Bronchial epithelial cell (primary cell): Measurements from ENCODE around the gene PLD5. TPM values are rescaled to one million over a fixed set of nuclear protein-coding genes. Genes with fewer than 3 reads are reported as not detected.
A peak's percentile ranks its signal among the peaks of the same experiment; 100 is the strongest.

Experiments
- DNase-seq: peaks from one replicate; pipeline ENCODE4 v3.0.0-alpha.2; 2010; ENCODE audit warnings: low read depth
- FAIRE-seq: peaks from 2 replicates; lab custom pipeline; 2011; peaks lifted over from hg19 to GRCh38; lab: Jason Lieb, UNC
- H3K27me3 ChIP-seq: 2 replicates; pipeline ENCODE4 v1.5.1; 2011; ENCODE audit warnings: low read length; ENCODE audit not compliant: control insufficient read depth, insufficient read depth
- H3K36me3 ChIP-seq: 2 replicates; pipeline ENCODE4 v1.5.1; 2011; ENCODE audit warnings: low read length; ENCODE audit not compliant: control insufficient read depth, insufficient read depth
- H3K4me3 ChIP-seq: 2 replicates; pipeline ENCODE4 v1.5.1; 2011; ENCODE audit warnings: mild to moderate bottlenecking, low read depth, low read length, control low read depth
- CTCF ChIP-seq: IDR thresholded peaks from 2 replicates; pipeline ENCODE4 v1.5.1; 2011; ENCODE audit warnings: mild to moderate bottlenecking, moderate library complexity, low read length, control low read depth, inconsistent platforms; ENCODE audit not compliant: insufficient read depth, severe bottlenecking
- total RNA-seq: library from RNA; depleted of rRNA; stranded (reverse); fragments of >200 nt; gene quantifications from 2 replicates; pipeline ENCODE4 v1.2.1, GENCODE V29; 2014

PLD5 gene
- total RNA-seq, 1 donor from 2014 or later: under 0.01 TPM

- FAIRE-seq (no peak), DNase-seq (peak; percentile 39)
- Histone ChIP-seq H3K36me3 (no peaks in the 10 kb centered on the region), H3K27me3 (no peaks in the 10 kb centered on the region), H3K4me3 (no peak overlapping the region)
- TF ChIP-seq CTCF: no peak
Observed at GRCh38 chr1:242425232-242425631, 99.3 kb downstream of the PLD5 start.

GRCh38 chr1:242416657-242417056 is 107.8 kb downstream of the PLD5 start:
- H3K36me3 ChIP-seq: no peaks in the 10 kb centered on the region
- no peak for DNase-seq
- no peak overlapping the region for H3K4me3 ChIP-seq
- TF ChIP-seq CTCF: no peak
- no peak for FAIRE-seq
- H3K27me3 ChIP-seq: no peaks in the 10 kb centered on the region

GRCh38 chr1:242412921-242413320 is 111.6 kb downstream of the PLD5 start:
- H3K27me3 ChIP-seq: no peaks in the 10 kb centered on the region
- FAIRE-seq (no peak), DNase-seq (no peak)
- no peak overlapping the region for H3K4me3 ChIP-seq
- no peak for TF ChIP-seq CTCF
- no peaks in the 10 kb centered on the region for H3K36me3 ChIP-seq

GRCh38 chr1:242411901-242412300 is 112.6 kb downstream of the PLD5 start:
- Histone ChIP-seq H3K4me3 (no peak overlapping the region), H3K27me3 (no peaks in the 10 kb centered on the region), H3K36me3 (no peaks in the 10 kb centered on the region)
- TF ChIP-seq CTCF: no peak
- no peak for FAIRE-seq
- DNase-seq: no peak

GRCh38 chr1:242405947-242406346 is 118.5 kb downstream of the PLD5 start:
- Histone ChIP-seq H3K4me3 (no peak overlapping the region), H3K36me3 (no peaks in the 10 kb centered on the region), H3K27me3 (no peaks in the 10 kb centered on the region)
- no peak for FAIRE-seq
- TF ChIP-seq CTCF: no peak
- DNase-seq: no peak

- no peak for FAIRE-seq
- no peaks in the 10 kb centered on the region for H3K36me3 ChIP-seq
Observed at GRCh38 chr1:242404296-242404695, 120.2 kb downstream of the PLD5 start.

More at GRCh38 chr1:242404296-242404695, 120.2 kb downstream of the PLD5 start:
- Histone ChIP-seq H3K27me3 (no peaks in the 10 kb centered on the region), H3K4me3 (no peak overlapping the region)
- DNase-seq: no peak
- TF ChIP-seq CTCF: no peak
